ENCODE data around the gene SPATA18.
"Not testable (repeated sequence)": the region's sequence is repeated elsewhere in the genome, so short reads cannot be mapped to it uniquely, and the experiment has no call there.

SPATA18 gene

DNA sequence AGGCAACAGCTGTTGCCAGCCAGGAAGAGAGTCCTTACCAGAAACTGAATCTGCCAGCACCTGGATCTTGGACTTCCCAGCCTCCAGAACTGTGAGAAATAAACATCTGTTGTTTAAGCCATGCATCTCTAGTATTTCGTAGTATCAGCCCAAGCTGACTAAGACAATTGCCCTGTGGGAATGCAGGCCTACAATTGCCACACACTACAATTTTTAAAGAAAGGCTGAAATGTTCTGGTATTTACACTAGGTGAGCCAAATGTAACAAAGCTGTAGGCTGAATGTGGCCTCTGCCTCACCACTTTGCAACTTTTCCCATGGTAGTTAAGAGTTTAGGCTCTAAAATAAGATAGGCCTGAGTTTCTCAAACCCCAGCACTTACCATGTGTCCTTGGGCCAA lies 59.1 kb downstream of the SPATA18 start:
- DNase-seq, result no peak

DNA sequence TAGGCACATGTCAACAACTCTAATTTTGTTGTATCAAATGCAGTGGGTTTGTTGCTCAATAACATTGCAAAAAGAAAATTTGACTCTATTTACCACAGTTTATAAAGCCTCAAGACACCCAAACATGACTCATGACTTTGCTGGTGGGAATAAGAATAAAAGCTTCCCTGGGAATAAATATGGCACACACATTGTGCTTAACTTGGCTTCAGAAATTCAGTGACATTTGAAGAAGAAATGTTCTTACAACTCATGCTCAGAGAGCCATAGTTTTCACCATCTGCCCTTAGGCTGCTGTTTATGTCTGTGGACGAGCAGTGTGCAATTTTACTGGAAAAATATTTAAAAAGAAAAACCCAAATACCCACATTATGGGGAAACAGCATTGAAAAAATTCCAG lies 60.9 kb downstream of the SPATA18 start:
- DNase-seq, result no peak

DNA sequence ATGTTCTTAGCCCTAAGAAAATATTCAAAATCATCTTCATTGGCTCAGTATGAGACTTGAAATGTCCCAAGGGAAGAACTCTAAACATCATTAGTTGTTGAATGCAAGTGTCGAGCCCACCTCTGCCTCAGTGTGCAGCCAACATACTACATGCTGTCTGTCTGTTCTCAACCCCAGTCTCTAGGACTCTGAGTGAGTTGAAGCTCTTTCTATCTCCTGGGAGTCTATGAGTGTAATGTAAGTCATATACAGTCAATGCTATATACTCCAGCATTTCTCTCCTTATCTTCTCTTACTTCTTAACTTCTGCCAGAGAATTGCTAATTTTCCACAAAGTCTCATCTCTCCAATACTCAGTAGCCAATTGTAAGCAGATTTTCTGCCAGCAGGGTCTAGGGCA lies 61.3 kb downstream of the SPATA18 start:
- DNase-seq, result no peak

DNA sequence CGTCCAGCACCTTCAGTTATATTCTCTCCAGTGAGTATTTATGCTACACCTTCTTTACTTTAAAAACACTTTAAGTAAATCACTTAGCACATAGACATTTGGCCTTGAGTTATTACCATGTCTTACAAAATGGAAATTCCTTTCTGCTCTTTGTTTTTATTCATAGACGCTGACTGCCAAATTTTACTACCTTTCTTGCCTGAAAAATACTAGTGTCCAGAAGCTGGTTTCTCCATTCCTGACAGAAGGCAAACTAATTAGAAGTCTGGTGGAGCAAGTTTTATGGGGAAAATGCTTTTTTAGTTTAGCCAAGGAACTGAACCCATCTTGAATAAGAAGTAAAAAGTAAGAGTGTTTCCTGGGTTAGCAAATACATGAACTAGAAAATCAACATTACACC lies 65.5 kb downstream of the SPATA18 start:
- DNase-seq, result no peak

DNA sequence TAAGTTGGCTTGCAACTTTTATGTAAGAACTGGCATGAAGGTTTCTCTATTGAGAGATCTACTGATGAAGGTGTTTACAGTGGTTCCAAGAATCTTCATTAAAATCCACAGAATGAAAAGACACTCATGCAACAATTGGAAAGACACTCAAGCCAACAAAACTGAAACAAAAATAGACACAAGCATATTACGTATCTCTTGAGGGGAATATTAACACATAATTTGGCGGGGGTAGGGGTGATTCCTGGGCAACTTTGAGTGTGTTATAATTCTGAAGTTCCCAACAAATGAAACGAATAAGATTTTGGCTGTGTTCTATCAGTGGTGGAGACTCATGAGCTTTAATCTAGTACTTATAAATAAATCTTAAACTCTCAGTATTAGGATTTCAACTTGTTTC lies 75.1 kb downstream of the SPATA18 start:
- no peak for DNase-seq

DNA sequence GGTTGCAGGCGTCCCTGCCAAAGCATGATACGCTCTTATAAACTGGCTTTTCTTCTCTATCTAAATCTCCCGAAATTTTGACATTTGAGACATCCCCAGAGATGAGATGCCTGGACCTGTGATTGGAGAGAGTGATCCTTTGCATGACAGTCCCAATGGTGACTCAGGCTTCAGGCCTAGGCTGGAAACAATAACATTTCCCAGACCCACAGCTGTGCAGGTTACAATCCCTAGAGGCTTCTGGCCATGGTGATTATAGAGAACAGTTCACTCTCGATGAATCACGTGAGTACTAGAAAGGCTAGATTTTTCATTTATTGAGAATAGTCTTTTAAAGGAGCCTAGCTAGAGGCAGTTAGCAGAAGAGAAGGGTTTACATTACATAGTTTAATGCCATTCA lies 75.9 kb downstream of the SPATA18 start:
- DNase-seq, result no peak

DNA sequence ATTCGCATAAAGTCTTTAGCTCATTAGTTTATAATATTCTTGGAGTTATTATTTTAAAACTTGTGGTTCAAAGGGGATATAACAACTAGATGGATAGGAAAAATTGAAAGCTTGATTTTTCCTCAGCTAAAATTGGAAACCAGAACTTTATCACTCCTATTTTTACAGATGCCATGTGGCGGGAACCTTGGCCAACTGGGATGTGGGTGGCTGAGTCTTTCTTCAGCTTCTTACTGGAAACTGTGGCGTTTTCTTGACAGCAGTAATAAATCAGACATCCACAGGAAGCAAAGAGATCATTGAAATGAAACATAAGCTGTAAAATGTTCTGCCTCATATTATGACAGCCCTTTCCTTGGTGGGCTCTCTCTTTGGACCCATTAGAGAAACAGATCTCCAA lies 84.1 kb downstream of the SPATA18 start:
- no peak for DNase-seq

DNA sequence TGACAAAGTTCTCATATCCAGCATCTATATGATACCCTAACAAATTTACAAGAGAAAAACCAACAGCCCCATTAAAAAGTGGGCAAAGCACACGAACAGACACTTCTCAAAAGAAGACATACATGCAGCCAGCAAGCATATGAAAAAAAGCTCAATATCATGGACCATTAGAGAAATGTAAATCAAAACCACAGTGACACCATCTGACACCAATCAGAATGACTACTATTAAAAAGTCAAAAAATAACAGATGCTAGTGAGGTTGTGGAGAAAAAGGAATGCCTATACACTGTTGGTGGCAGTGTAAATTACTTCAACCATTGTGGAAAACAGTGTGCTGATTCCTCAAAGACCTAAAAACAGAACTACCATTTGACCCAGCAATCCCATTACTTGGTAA lies 86.0 kb downstream of the SPATA18 start:
- DNase-seq, result not testable (repeated sequence)

DNA sequence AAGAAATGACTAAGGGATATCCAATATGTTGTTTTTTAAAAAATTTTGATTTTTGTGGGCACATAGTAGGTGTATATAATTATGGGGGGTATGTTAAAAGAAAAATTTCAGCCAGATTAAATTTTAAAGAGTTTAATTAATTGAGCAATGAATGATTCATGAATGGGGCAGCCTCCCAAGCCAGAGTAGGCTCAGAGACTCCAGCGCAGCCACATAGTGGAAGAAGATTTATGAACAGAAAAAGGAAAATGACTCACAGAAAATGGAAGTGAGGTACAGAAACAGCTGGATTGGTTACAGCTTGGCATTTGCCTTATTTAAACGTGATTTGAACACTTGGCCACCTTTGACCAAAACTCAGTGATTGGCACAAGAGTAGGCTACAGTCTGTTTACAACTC lies 91.7 kb downstream of the SPATA18 start:
- no peak for DNase-seq

DNA sequence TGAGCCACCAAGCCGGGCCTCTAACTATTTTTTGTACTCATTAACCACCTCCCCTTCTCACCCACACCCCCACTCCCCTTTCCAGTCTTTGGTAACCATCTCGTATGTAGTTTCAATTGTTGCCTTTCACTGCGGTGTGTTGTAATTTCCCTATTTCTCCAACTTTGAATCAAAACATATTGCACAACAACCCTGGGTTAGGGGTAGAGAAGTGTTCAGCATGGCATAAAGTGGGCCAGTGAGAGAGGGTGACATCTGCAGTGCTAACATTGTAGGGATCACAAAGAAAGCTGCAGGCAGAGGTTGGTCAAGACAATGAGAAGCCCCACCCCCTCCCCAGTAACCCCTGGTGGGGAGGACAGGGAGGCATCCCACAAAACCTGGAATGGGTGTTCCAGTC lies 92.7 kb downstream of the SPATA18 start:
- DNase-seq, result no peak

DNA sequence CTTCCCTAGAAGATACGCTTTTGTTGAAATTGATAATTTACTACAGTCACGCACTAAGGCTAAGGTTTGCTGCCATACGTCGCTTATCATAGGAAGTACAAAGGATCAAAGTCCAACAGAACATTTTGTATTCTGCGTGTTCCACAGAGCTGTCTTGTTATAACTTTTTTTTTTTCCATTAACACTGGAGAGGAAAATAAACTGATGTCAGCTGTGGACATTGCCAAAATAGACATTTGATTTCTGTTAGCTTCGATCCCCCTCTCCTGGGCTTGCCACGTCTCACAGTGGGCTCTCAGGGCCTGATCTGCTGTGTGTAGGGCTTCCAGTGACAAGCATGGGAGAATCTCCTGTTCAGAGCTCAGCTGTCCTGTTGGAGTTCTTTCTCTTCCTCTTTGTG lies 93.3 kb downstream of the SPATA18 start:
- DNase-seq, result no peak
